Measurements from ENCODE around the gene PGAP3.

Gene PGAP3

GRCh38 chr17:39677542-39678339 lies 10.1 kb downstream of the PGAP3 start (continued):
- TF ChIP-seq ZNF311 (tag by site-specific recombination; IDR thresholded peaks at IDR 0.05; ENCODE audit: borderline replicate concordance) (no peak), ZFHX2 (tag by site-specific recombination; conservative IDR thresholded peaks at IDR 0.05) (peak; percentile 51), ZNF146 (tag by site-specific recombination; IDR thresholded peaks at IDR 0.05) (no peak), ZSCAN23 (tag by site-specific recombination; IDR thresholded peaks at IDR 0.05) (no peak), ZNF792 (tag by site-specific recombination; IDR thresholded peaks at IDR 0.05) (no peak), ZNF354C (tag by site-specific recombination; IDR thresholded peaks at IDR 0.05; ENCODE audit: borderline replicate concordance, low read depth) (no peak), ZNF335 (tag by site-specific recombination; conservative IDR thresholded peaks at IDR 0.05) (0 out of 2 replicates have a peak, but pooled peaks have one; percentile 17), ZNF37A (tag by site-specific recombination; IDR thresholded peaks at IDR 0.05) (no peak), ZNF610 (tag by site-specific recombination; IDR thresholded peaks at IDR 0.05; ENCODE audit: borderline replicate concordance) (no peak), OVOL3 (tag by site-specific recombination; IDR thresholded peaks at IDR 0.05) (no peak), ZNF211 (tag by site-specific recombination; IDR thresholded peaks at IDR 0.05; ENCODE audit: low read depth) (no peak), SALL2 (tag by site-specific recombination; IDR thresholded peaks at IDR 0.05; ENCODE audit: borderline replicate concordance) (no peak), ZNF560 (tag by site-specific recombination; IDR thresholded peaks at IDR 0.05; ENCODE audit: borderline replicate concordance) (no peak), ZNF449 (tag by site-specific recombination; IDR thresholded peaks at IDR 0.05) (peak; percentile 90), GLIS1 (tag by site-specific recombination; IDR thresholded peaks at IDR 0.05) (peak; percentile 73), KLF16 (tag by site-specific recombination; IDR thresholded peaks at IDR 0.05) (no peak), ZBTB21 (tag by site-specific recombination; IDR thresholded peaks at IDR 0.05) (no peak), ZIC2 (tag by site-specific recombination; IDR thresholded peaks at IDR 0.05) (peak; percentile 64), ZNF624 (tag by site-specific recombination; IDR thresholded peaks at IDR 0.05) (no peak)
- TF ChIP-seq, protein P1, sequence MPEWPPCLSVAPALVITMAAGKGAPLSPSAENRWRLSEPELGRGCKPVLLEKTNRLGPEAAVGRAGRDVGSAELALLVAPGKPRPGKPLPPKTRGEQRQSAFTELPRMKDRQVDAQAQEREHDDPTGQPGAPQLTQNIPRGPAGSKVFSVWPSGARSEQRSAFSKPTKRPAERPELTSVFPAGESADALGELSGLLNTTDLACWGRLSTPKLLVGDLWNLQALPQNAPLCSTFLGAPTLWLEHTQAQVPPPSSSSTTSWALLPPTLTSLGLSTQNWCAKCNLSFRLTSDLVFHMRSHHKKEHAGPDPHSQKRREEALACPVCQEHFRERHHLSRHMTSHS (tag by site-specific recombination; IDR thresholded peaks at IDR 0.05), result no peak
- TF ChIP-seq, protein P2, sequence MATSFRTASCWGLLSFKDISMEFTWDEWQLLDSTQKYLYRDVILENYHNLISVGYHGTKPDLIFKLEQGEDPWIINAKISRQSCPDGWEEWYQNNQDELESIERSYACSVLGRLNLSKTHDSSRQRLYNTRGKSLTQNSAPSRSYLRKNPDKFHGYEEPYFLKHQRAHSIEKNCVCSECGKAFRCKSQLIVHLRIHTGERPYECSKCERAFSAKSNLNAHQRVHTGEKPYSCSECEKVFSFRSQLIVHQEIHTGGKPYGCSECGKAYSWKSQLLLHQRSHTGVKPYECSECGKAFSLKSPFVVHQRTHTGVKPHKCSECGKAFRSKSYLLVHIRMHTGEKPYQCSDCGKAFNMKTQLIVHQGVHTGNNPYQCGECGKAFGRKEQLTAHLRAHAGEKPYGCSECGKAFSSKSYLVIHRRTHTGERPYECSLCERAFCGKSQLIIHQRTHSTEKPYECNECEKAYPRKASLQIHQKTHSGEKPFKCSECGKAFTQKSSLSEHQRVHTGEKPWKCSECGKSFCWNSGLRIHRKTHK (tag by site-specific recombination; IDR thresholded peaks at IDR 0.05), result no peak
- TF ChIP-seq, protein P3, sequence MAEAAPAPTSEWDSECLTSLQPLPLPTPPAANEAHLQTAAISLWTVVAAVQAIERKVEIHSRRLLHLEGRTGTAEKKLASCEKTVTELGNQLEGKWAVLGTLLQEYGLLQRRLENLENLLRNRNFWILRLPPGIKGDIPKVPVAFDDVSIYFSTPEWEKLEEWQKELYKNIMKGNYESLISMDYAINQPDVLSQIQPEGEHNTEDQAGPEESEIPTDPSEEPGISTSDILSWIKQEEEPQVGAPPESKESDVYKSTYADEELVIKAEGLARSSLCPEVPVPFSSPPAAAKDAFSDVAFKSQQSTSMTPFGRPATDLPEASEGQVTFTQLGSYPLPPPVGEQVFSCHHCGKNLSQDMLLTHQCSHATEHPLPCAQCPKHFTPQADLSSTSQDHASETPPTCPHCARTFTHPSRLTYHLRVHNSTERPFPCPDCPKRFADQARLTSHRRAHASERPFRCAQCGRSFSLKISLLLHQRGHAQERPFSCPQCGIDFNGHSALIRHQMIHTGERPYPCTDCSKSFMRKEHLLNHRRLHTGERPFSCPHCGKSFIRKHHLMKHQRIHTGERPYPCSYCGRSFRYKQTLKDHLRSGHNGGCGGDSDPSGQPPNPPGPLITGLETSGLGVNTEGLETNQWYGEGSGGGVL (tag by site-specific recombination; IDR thresholded peaks at IDR 0.05), result no peak
- TF ChIP-seq, protein P4, sequence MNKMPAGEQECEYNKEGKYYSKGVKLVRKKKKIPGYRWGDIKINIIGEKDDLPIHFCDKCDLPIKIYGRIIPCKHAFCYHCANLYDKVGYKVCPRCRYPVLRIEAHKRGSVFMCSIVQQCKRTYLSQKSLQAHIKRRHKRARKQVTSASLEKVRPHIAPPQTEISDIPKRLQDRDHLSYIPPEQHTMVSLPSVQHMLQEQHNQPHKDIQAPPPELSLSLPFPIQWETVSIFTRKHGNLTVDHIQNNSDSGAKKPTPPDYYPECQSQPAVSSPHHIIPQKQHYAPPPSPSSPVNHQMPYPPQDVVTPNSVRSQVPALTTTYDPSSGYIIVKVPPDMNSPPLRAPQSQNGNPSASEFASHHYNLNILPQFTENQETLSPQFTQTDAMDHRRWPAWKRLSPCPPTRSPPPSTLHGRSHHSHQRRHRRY (tag by site-specific recombination; IDR thresholded peaks at IDR 0.05), result no peak

All from HEK293 (cell line).